GM10248 (cell line): ENCODE results near the gene KCNQ2.

Source experiments
- CTCF ChIA-PET: fragments of 300-600 bp; sonication (Branson Sonifier 250); formaldehyde crosslinking; extraction: SDS; loops from one replicate; lab custom pipeline; 2021; ENCODE audit warnings: antibody characterized with exemption; lab: Yijun Ruan, JAX
- POLR2A ChIA-PET: fragments of 350-650 bp; sonication (Branson Sonifier 250); formaldehyde crosslinking; extraction: SDS; loops from one replicate; lab custom pipeline; 2020; ENCODE audit warnings: antibody characterized with exemption; lab: Yijun Ruan, JAX
- DNase-seq: peaks from one replicate; pipeline ENCODE4 v3.0.0; 2012; ENCODE audit errors: extremely low spot score
- TF ChIP-seq, protein P1 (sequence below): IDR thresholded peaks from 2 replicates; pipeline ENCODE4 v1.5.1; 2012; ENCODE audit warnings: mild to moderate bottlenecking, low read depth; ENCODE audit errors: extremely low read depth, missing control alignments, control extremely low read depth

The KCNQ2 gene

DNA sequence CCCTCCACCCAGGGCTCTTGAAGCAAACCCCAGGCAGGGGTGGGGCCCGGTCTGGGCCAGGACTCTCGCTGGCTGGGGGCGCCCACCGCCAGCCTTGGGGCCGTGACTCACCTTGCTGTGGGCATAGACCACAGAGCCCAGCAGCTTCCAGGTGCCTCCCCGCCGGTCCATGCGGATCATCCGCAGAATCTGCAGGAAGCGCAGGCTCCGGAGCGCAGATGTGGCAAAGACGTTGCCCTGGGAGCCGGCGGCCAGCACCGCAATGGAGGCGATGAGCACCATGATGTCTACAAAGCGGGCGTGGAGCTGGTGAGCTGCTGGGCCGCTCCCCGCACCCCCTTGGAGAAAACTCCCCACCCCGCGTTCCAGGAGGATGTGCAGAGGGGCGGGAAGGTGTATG, 27.9 kb downstream of the KCNQ2 start:
- CTCF ChIA-PET: no interaction called here
- DNase-seq: no peak
- TF ChIP-seq, protein P1, sequence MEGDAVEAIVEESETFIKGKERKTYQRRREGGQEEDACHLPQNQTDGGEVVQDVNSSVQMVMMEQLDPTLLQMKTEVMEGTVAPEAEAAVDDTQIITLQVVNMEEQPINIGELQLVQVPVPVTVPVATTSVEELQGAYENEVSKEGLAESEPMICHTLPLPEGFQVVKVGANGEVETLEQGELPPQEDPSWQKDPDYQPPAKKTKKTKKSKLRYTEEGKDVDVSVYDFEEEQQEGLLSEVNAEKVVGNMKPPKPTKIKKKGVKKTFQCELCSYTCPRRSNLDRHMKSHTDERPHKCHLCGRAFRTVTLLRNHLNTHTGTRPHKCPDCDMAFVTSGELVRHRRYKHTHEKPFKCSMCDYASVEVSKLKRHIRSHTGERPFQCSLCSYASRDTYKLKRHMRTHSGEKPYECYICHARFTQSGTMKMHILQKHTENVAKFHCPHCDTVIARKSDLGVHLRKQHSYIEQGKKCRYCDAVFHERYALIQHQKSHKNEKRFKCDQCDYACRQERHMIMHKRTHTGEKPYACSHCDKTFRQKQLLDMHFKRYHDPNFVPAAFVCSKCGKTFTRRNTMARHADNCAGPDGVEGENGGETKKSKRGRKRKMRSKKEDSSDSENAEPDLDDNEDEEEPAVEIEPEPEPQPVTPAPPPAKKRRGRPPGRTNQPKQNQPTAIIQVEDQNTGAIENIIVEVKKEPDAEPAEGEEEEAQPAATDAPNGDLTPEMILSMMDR: no peak
- POLR2A ChIA-PET: interaction anchor here (1.3 kb wide), 1 partner anchor 19 kb away, joined by 3 read pairs; no protein-coding TSS in a partner anchor

GRCh38 chr20:63443606-63444395, 28.7 kb downstream of the KCNQ2 start:
- POLR2A ChIA-PET: no interaction called here
- DNase-seq: no peak
- TF ChIP-seq, protein P1: no peak
- CTCF ChIA-PET: no interaction called here

- ChIA-PET CTCF (interaction anchor here (0.6 to 1.5 kb wide), 6 partner anchors 10 to 96 kb away, joined by 3 to 7 read pairs (median 3); no protein-coding TSS in a partner anchor), POLR2A (interaction anchor here (1.1 kb wide), 1 partner anchor 544 kb away, joined by 4 read pairs; no protein-coding TSS in a partner anchor)
- DNase-seq: peak; percentile 76
- TF ChIP-seq, protein P1: peak; percentile 64
Measured at GRCh38 chr20:63442100-63442493, 30.4 kb downstream of the KCNQ2 start.

- TF ChIP-seq, protein P1: no peak
- ChIA-PET POLR2A (interaction anchor here (1.1 kb wide), 1 partner anchor 543 kb away, joined by 4 read pairs; no protein-coding TSS in a partner anchor), CTCF (interaction anchor here (0.6 to 1.5 kb wide), 6 partner anchors 10 to 96 kb away, joined by 3 to 7 read pairs (median 3); no protein-coding TSS in a partner anchor)
- peak; percentile 73 for DNase-seq
Measured at GRCh38 chr20:63441136-63442099, 31.0 kb downstream of the KCNQ2 start.

DNA sequence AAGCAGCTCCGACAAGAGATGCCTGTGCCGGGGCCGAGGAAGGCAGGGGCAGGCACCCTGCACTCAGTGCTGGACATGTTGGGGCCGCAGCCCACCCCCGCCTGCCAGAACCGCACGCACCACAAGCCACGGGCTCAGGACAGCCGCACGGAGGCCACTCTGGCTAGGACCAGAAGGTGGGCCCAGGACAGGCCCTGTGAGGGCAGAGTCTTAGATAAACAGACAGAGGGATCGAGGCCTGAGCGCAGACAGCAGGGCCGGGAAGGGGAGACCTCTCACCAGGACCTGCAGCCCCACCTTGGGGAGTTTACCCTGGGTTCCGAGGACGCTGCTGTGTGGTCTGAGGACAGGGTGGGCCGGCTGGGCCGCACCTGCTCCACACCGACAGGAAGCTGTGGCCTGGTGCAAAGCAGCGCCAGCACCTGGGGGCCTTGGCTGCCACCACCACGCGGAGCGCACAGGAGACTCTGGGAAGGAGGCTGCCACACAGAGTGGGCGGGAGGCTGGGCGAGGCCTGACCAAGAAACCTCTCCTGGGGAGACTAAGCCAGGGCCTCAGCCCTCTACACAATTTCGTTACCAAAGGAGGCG, 32.0 kb downstream of the KCNQ2 start:
- TF ChIP-seq, protein P1: no peak
- ChIA-PET CTCF (no interaction called here), POLR2A (no interaction called here)
- DNase-seq: no peak

GRCh38 chr20:63439866-63440265, 32.6 kb downstream of the KCNQ2 start:
- POLR2A ChIA-PET: no interaction called here
- TF ChIP-seq, protein P1: no peak
- CTCF ChIA-PET: no interaction called here
- DNase-seq: no peak
